Measurements from ENCODE around the gene ZNF723.
"Not testable (repeated sequence)": the region's sequence is repeated elsewhere in the genome, so short reads cannot be mapped to it uniquely, and the experiment has no call there.

Gene ZNF723

GRCh38 chr19:22832031-22832762 lies at the start of gene ZNF723:
Gene ZNF723 (plus strand): TSS chr19:22832291. CDS start chr19:22832380, 89 bp downstream.
- no peak for DNase-seq

GRCh38 chr19:22783651-22784410 lies 48.3 kb upstream of the ZNF723 start, which contains the start of gene ZNF99:
Gene ZNF99 (minus strand): TSS chr19:22784151. CDS start chr19:22784016, 135 bp downstream.
- no peak for DNase-seq

- not testable (repeated sequence) for DNase-seq
Measured at GRCh38 chr19:22792863-22793262, 39.2 kb upstream of the ZNF723 start.

GRCh38 chr19:22797040-22797439 lies 35.1 kb upstream of the ZNF723 start:
- no peak for DNase-seq

DNA sequence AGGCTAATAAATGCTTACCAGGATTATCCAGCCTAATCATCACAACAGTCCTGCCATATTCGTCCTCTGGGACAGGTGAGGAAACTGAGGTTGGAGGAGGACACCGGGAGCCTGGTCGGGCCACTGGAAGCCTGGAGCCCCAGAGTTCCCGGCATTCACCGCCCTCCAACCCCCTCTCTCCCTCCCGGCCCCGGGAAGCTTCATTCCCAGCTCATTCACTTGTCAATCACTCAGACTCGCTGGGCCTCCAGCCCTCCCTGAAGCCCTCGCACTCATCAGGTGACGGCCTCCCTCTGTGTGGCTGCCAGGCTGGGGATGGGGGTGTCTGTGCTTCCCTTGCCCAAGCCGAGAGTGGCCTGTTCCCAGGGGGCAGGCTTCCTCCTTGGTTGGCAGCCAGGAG lies 25.7 kb upstream of the ZNF723 start:
- no peak for DNase-seq

GRCh38 chr19:22807061-22807835 lies 24.8 kb upstream of the ZNF723 start:
- DNase-seq, result no peak

DNA sequence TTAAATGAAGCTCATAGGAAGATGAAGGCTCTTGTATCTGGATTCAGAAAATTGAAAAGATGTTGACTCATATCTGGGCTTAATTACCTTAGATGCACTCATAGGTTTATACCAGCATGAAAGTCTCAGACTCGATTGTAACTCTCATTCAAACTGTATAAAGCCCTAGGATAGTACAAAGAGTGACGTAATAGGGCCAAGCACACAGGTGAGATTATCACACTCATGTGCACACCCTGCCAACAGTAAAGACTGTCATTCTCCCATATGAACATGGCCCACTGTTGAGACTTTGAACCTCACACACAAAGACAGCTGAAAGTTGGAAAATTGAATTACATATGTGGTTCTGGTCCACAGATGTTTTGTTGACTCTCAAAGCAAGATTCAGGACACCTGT lies 18.0 kb upstream of the ZNF723 start:
- DNase-seq, result no peak

DNA sequence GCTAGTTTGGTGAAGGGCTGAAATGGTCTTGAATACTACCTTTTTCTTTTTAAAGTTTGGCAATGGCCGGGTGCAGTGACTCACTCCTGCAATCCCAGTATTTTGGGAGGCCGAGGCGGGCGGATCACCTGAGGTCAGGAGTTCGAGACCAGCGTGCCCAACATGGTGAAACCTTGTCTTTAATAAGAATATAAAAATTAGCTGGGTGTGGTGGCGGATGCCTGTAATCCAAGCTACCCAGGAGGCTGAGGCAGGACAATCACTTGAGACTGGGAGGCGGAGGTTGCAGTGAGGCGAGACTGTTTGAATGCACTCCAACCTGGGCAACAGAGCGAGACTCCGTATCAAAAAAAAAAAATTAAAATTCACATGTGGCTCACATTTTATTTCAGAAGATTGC lies 880 bp upstream of the ZNF723 start:
- DNase-seq, result no peak

DNA sequence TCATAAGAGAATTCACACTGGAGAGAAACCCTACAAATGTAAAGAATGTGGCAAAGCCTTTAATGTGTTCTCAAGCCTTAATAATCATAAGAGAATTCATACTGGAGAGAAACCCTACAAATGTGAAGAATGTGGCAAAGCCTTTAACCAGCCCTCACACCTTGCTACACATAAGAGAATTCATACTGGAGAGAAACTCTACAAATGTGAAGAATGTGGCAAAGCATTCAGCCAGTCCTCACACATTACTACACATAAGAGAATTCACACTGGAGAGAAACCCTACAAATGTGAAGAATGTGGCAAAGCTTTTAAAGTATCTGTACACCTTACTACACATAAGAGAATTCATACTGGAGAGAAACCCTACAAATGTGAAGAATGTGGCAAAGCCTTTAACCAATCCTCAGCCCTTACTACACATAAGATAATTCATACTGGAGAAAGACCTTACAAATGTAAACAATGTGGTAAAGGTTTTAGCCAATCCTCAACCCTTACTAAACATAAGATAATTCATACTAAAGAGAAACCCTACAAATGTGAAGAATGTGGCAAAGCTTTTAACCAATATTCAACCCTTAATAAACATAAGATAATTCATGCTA lies 25.7 kb downstream of the ZNF723 start:
- not testable (repeated sequence) for DNase-seq

DNA sequence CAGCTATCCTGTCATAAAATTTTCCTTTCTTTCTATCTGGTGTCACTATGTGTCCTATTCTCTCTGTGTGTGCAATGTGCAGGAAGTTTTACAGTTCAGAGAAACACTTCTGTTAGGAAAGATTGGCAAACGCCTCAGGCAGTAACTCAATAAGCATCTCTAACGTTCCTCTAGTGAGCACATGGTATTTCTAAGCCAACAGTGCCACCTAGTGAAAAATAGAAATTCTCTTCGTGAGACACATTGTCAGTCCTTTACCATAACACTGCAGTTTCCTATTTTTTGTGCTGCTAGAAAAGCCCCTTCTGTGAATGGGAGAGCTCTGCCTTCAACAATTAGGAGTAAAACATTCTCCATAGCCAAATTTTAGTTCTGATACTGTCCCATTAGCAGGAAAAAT lies 50.7 kb downstream of the ZNF723 start:
- DNase-seq, result no peak

- no peak for DNase-seq
Measured at GRCh38 chr19:22893855-22894270, 61.8 kb downstream of the ZNF723 start.

GRCh38 chr19:22901431-22902130 lies 69.5 kb downstream of the ZNF723 start:
- DNase-seq, result no peak

Measured in NCI-H1694 treated with DMSO at 0.1 percent for 48 hours (cell line).